Esophagus muscularis mucosa (tissue), 4 donors: ENCODE results near the gene ANKS3. TPM values are rescaled to one million over a fixed set of nuclear protein-coding genes. Genes with fewer than 3 reads are reported as not detected.

Experiments
- DNase-seq: peaks from one replicate; pipeline ENCODE4 v3.0.0-alpha.2; 2017; ENCODE audit errors: extremely low spot score
- H3K27ac ChIP-seq, 4 donors: fragments of 200-600 bp; sonication (generic); replicated peaks in 1 of 4; 1 replicate in 3 of 4; 2 replicates in 1 of 4; pipeline ENCODE4 v1.5.1; 2016 to 2019; ENCODE audit warnings: mild to moderate bottlenecking in 1 of 4
- H3K27me3 ChIP-seq, 4 donors: fragments of 200-600 bp; sonication (generic); one replicate each; pipeline versions ENCODE4 v1.5.1 to v1.6.0; 2016 to 2019
- H3K36me3 ChIP-seq, 4 donors: fragments of 200-600 bp; sonication (generic); one replicate each; pipeline ENCODE4 v1.5.1; 2016 to 2019
- H3K4me1 ChIP-seq, 4 donors: fragments of 200-600 bp; sonication (generic); one replicate each; pipeline ENCODE4 v1.5.1; 2016 to 2019
- H3K4me3 ChIP-seq, 4 donors: fragments of 200-600 bp; sonication (generic); 1 replicate in 2 of 4; 2 replicates in 2 of 4; pipeline ENCODE4 v1.5.1; 2016 to 2019; ENCODE audit warnings: mild to moderate bottlenecking in 4 of 4, moderate library complexity in 1 of 4
- H3K9me3 ChIP-seq, 4 donors: fragments of 200-600 bp; sonication (generic); 1 replicate in 3 of 4; 2 replicates in 1 of 4; pipeline ENCODE4 v1.5.1; 2016 to 2019
- CTCF ChIP-seq, 3 experiments: fragments of 200-600 bp in 2 of 3; fragments of 450-650 bp in 1 of 3; sonication (generic) in 2 of 3; IDR thresholded peaks; one replicate each; pipeline ENCODE4 v1.5.1; 2017 to 2019; ENCODE audit warnings: antibody characterized with exemption in 3 of 3, mild to moderate bottlenecking in 2 of 3, moderate library complexity in 1 of 3
- EP300 ChIP-seq: sonication (generic); formaldehyde crosslinking; IDR thresholded peaks from one replicate; pipeline ENCODE4 v1.6.1; 2017; ENCODE audit warnings: antibody characterized with exemption
- POLR2A ChIP-seq: fragments of 450-650 bp; IDR thresholded peaks from one replicate; pipeline ENCODE4 v1.6.1; 2017; ENCODE audit warnings: antibody characterized with exemption, moderate library complexity, mild to moderate bottlenecking, low read depth
- POLR2AphosphoS5 ChIP-seq, 2 donors: sonication (generic); formaldehyde crosslinking; IDR thresholded peaks; one replicate each; pipeline ENCODE4 v1.6.1; 2017; ENCODE audit warnings: antibody characterized with exemption in 2 of 2
- WGBS: methylation state at CpG from one replicate; pipeline ENCODE4 v1.1.5; 2018; 5-methylcytosine and 5-hydroxymethylcytosine counted together
- intact Hi-C: fragments of 100-400 bp; cut with DNase I; formaldehyde crosslinking; loops from one replicate; pipeline ENCODE4 v1.15.1; 2023
- total RNA-seq, 4 donors: library from RNA; depleted of rRNA; stranded (reverse); fragments of >200 nt; gene quantifications; one replicate each; pipeline versions ENCODE4 v1.1.0 to v1.2.1, GENCODE V29; 2016

The ANKS3 gene
- total RNA-seq, 4 donors from 2014 or later, result 17.0 to 29.0 (median 24.7) TPM

DNA sequence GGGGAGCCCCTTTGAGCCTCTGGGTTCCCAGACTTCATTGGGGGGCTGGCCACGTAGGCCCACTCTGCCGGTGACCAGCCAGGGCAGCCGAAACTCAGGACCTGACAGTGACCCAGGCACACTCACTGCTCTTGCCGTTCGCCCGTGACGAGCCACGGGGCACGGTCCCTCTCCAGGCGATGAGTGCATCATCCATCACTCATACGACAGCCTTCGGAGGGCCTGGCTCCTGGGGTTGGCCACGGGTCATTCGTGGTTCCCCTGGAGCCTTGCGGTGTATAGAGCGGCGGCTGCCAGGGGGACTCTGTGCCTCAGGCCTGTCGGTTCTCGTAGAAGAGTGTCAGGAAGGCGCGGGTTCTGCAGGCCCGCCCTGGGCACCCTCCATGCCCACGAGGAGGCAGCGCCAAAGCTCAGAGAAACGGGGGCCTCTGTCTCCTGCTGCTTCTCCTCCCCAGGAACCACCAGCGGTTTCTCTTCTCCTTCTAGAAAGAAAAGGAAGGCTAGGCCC is 51.9 kb downstream of the ANKS3 start:
- WGBS, result 78% methylated on average over 7 of the region's 26 CpGs

GRCh38 chr16:4681471-4682083 is 52.5 kb downstream of the ANKS3 start:
- peak overlapping the region; percentile 43 to 84 (median 77) for H3K27ac ChIP-seq
- peaks cover 15 to 99% (median 84%) of the 10 kb centered on the region in 4 donors for H3K36me3 ChIP-seq
- H3K27me3 ChIP-seq, result no peaks in the 10 kb centered on the region
- no peaks in the 10 kb centered on the region for H3K9me3 ChIP-seq
- DNase-seq, result no peak
- 91% methylated on average over 39 of the region's 39 CpGs for WGBS
- no peak for TF ChIP-seq EP300
- no peak for TF ChIP-seq CTCF (IDR thresholded peaks at IDR 0.05)
- no peak for TF ChIP-seq POLR2A
- no peak for TF ChIP-seq POLR2AphosphoS5 (IDR thresholded peaks at IDR 0.05)
- H3K4me1 ChIP-seq, result peaks cover 22 to 49% (median 37%) of the 10 kb centered on the region in 4 donors
- intact Hi-C loops, result loop anchor here (5.0 kb wide), 1 partner anchor 69 kb away; the partner anchor contains the start of gene UBALD1
- no peak overlapping the region for H3K4me3 ChIP-seq

More for the DNA sequence above, 51.9 kb downstream of the ANKS3 start:
- H3K27me3 ChIP-seq, result no peaks in the 10 kb centered on the region
- H3K4me1 ChIP-seq, result peaks cover 18 to 49% (median 37%) of the 10 kb centered on the region in 4 donors
- TF ChIP-seq CTCF (IDR thresholded peaks at IDR 0.05) (no peak), POLR2AphosphoS5 (IDR thresholded peaks at IDR 0.05) (no peak), POLR2A (no peak), EP300 (no peak)
- H3K9me3 ChIP-seq, result no peaks in the 10 kb centered on the region
- H3K4me3 ChIP-seq, result no peak overlapping the region
- peaks cover 15 to 99% (median 86%) of the 10 kb centered on the region in 4 donors for H3K36me3 ChIP-seq
- DNase-seq, result no peak
- intact Hi-C loops, result loop anchor here (5.0 kb wide), 1 partner anchor 70 kb away; the partner anchor contains the start of gene UBALD1
- peak overlapping the region in 3 of 4 donors; percentile 47 to 64 (median 57) for H3K27ac ChIP-seq

DNA sequence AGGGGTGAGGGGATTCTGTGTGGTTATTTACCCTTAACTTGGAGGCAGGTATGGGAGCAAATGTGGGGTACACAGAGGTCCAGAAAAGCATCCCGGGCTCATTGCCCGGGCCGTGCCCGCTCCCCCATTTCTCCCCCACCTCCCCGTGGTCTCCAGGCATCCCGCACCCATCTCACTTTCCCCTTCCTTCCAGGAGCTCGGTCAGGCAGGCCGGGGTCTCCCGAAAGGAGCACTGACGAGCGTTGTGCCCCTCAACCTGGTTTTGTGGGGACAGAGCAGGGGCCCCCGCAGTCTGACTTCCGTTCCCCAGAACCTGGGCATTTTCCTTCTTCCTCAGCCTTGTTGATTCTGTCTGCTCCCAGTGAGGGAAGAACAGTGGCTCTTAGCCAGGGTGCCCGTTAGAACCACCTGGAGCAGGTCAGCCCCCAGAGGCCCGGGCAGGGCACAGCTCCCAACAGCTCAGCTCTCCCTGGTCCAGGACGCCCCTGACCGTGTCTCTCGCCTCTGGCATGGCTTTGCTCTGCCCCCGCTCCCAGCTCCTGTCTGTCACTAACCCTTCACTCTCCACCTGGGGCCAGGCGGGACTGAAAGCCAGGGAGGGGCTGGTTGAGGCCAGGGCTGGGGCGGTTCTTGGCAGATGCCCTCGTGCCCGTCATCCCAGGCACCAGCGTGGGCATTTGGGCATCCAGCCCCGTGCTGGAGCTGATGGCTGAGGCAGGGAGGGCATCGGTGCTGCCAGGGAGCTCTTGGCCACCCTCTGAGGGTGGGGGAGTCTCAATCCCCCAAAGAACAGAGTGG is 53.2 kb downstream of the ANKS3 start:
- intact Hi-C loops, result loop anchor here (5.0 kb wide), 1 partner anchor 69 kb away; the partner anchor contains the start of gene UBALD1
- Histone ChIP-seq H3K4me1 (peaks cover 23 to 49% (median 37%) of the 10 kb centered on the region in 4 donors), H3K9me3 (no peaks in the 10 kb centered on the region), H3K4me3 (peak overlapping the region; percentile 32 to 52 (median 42)), H3K27me3 (no peaks in the 10 kb centered on the region), H3K36me3 (peaks cover 11 to 99% (median 81%) of the 10 kb centered on the region in 4 donors), H3K27ac (peak overlapping the region; percentile 43 to 84 (median 77))
- TF ChIP-seq POLR2A (no peak), EP300 (no peak), POLR2AphosphoS5 (IDR thresholded peaks at IDR 0.05) (no peak), CTCF (IDR thresholded peaks at IDR 0.05) (no peak)
- no peak for DNase-seq
- 88% methylated on average over 23 of the region's 26 CpGs for WGBS

DNA sequence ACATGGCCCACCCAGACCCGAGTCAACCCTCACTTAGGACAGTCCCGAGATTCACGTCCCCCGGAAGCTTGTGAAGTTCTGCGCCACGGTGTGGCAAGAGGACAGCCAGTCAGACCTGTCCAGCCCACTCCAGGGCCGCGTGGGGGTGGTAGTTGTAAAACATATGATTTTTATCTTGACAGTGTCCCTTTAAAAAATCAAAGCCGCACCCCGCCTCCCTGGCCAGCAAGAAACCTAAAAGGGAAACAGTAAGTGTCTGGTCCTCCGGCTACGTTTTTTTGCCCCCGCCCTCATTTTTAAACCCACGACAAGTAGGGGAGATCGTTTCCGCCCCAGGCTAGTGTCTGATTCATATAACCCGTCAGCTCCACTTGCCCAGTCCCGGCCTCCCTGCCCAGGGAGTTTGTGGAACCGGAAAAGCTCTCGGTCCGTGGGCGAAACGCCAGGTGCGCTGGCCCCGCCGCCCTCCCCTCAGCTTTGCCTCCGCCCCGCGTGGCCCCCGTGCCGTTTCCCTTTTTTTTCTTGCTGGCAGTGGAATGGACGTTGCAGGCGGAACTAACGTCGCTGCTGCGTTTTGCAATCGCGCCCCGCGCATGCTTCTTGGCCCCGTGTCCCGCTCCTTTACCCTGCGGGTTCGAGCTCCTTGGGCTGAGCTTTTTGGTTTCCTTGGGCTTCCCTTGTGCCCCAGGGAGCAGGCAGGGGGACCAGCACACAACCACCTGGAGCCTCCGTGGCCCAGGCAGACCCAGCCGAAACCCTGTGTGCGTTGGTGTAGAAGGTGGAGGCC is 54.0 kb downstream of the ANKS3 start:
- DNase-seq, result no peak
- Histone ChIP-seq H3K27ac (peak overlapping the region; percentile 43 to 84 (median 77)), H3K4me1 (peaks cover 23 to 49% (median 37%) of the 10 kb centered on the region in 4 donors), H3K4me3 (peak overlapping the region; percentile 32 to 52 (median 42)), H3K36me3 (peaks cover 17 to 99% (median 79%) of the 10 kb centered on the region in 4 donors), H3K9me3 (no peaks in the 10 kb centered on the region), H3K27me3 (no peaks in the 10 kb centered on the region)
- intact Hi-C loops, result loop anchor here (5.0 kb wide), 1 partner anchor 68 kb away; the partner anchor contains the start of gene UBALD1
- 72% methylated on average over 39 of the region's 47 CpGs for WGBS
- TF ChIP-seq EP300, result no peak
- no peak for TF ChIP-seq CTCF (IDR thresholded peaks at IDR 0.05)
- TF ChIP-seq POLR2AphosphoS5 (IDR thresholded peaks at IDR 0.05), result peak; percentile 39 to 47
- no peak for TF ChIP-seq POLR2A
